BLaER1 (cell line): ENCODE results near the gene PICK1.
A peak's percentile ranks its signal among the peaks of the same experiment; 100 is the strongest.
"Not testable (repeated sequence)": the region's sequence is repeated elsewhere in the genome, so short reads cannot be mapped to it uniquely, and the experiment has no call there.

ENCODE experiments used
- H3K27ac ChIP-seq: shearing (Covaris generic); formaldehyde crosslinking; 2 replicates; pipeline ENCODE4 v1.8.1; 2022
- H3K27me3 ChIP-seq: shearing (Covaris generic); formaldehyde crosslinking; 2 replicates; pipeline ENCODE4 v1.8.1; 2022
- H3K36me3 ChIP-seq: shearing (Covaris generic); formaldehyde crosslinking; 2 replicates; pipeline ENCODE4 v1.8.1; 2022
- H3K4me1 ChIP-seq: shearing (Covaris generic); formaldehyde crosslinking; 2 replicates; pipeline ENCODE4 v1.8.1; 2022
- H3K4me2 ChIP-seq: shearing (Covaris generic); formaldehyde crosslinking; 2 replicates; pipeline ENCODE4 v1.8.1; 2022
- H3K4me3 ChIP-seq: shearing (Covaris generic); formaldehyde crosslinking; 2 replicates; pipeline ENCODE4 v1.8.1; 2022
- H3K9ac ChIP-seq: shearing (Covaris generic); formaldehyde crosslinking; 2 replicates; pipeline ENCODE4 v1.8.1; 2022
- H3K9me3 ChIP-seq: shearing (Covaris generic); formaldehyde crosslinking; 2 replicates; pipeline ENCODE4 v1.8.1; 2022
- H4K20me1 ChIP-seq: shearing (Covaris generic); formaldehyde crosslinking; 2 replicates; pipeline ENCODE4 v1.8.1; 2022
- Cebpa-rat ChIP-seq: shearing (Covaris generic); IDR thresholded peaks from 2 replicates; pipeline ENCODE4 v1.8.1; 2022

PICK1 gene

GRCh38 chr22:38075105-38075825, 18.1 kb downstream of the PICK1 start:
- Histone ChIP-seq H3K9me3 (no peaks in the 10 kb centered on the region), H3K27ac (peak overlapping the region; percentile 60), H3K9ac (peak overlapping the region; percentile 50; the same call in 1 of the 2 replicates), H3K27me3 (peaks cover 11% of the 10 kb centered on the region), H4K20me1 (no peaks in the 10 kb centered on the region), H3K36me3 (0 out of 2 replicates have a peak, but pooled peaks cover 3% of the 10 kb centered on the region), H3K4me1 (peaks cover 93% of the 10 kb centered on the region), H3K4me3 (no peak overlapping the region), H3K4me2 (peak overlapping the region; percentile 50)
- TF ChIP-seq Cebpa-rat = no peak

- Histone ChIP-seq H3K4me3 (no peak overlapping the region), H3K4me2 (peak overlapping the region; percentile 40), H3K4me1 (peaks cover 93% of the 10 kb centered on the region), H3K9me3 (no peaks in the 10 kb centered on the region), H3K27ac (no peak overlapping the region; the same call in 1 of the 2 replicates), H3K27me3 (peaks cover 18% of the 10 kb centered on the region), H3K9ac (no peak overlapping the region), H3K36me3 (0 out of 2 replicates have a peak, but pooled peaks cover 3% of the 10 kb centered on the region), H4K20me1 (no peaks in the 10 kb centered on the region)
- no peak for TF ChIP-seq Cebpa-rat
Observed at GRCh38 chr22:38075961-38076360, 18.8 kb downstream of the PICK1 start.

GRCh38 chr22:38077096-38077495, 19.9 kb downstream of the PICK1 start:
- H3K27me3 ChIP-seq = peaks cover 30% of the 10 kb centered on the region
- peaks cover 93% of the 10 kb centered on the region for H3K4me1 ChIP-seq
- no peak overlapping the region for H3K9ac ChIP-seq
- peaks cover 8% of the 10 kb centered on the region; the same call in 1 of the 2 replicates for H4K20me1 ChIP-seq
- peak overlapping the region; percentile 43; the same call in 1 of the 2 replicates for H3K4me2 ChIP-seq
- no peak overlapping the region for H3K4me3 ChIP-seq
- 0 out of 2 replicates have a peak, but pooled peaks cover 3% of the 10 kb centered on the region for H3K36me3 ChIP-seq
- H3K27ac ChIP-seq = no peak overlapping the region
- no peaks in the 10 kb centered on the region for H3K9me3 ChIP-seq
- no peak for TF ChIP-seq Cebpa-rat

GRCh38 chr22:38077595-38077994, 20.4 kb downstream of the PICK1 start:
- peak overlapping the region; percentile 43 for H3K4me2 ChIP-seq
- peaks cover 93% of the 10 kb centered on the region for H3K4me1 ChIP-seq
- H3K9ac ChIP-seq = no peak overlapping the region
- H3K9me3 ChIP-seq = no peaks in the 10 kb centered on the region
- peak overlapping the region; percentile 22; the same call in 1 of the 2 replicates for H3K27ac ChIP-seq
- peaks cover 8% of the 10 kb centered on the region; the same call in 1 of the 2 replicates for H4K20me1 ChIP-seq
- no peak for TF ChIP-seq Cebpa-rat
- peaks cover 35% of the 10 kb centered on the region for H3K27me3 ChIP-seq
- H3K36me3 ChIP-seq = 0 out of 2 replicates have a peak, but pooled peaks cover 3% of the 10 kb centered on the region
- no peak overlapping the region for H3K4me3 ChIP-seq

- Histone ChIP-seq H3K4me2 (peak overlapping the region; percentile 43), H3K27me3 (peaks cover 41% of the 10 kb centered on the region), H3K36me3 (0 out of 2 replicates have a peak, but pooled peaks cover under 1% of the 10 kb centered on the region), H3K27ac (peak overlapping the region; percentile 22; the same call in 1 of the 2 replicates), H3K9ac (no peak overlapping the region), H3K4me3 (no peak overlapping the region), H3K9me3 (no peaks in the 10 kb centered on the region), H3K4me1 (peaks cover 92% of the 10 kb centered on the region), H4K20me1 (peaks cover 8% of the 10 kb centered on the region; the same call in 1 of the 2 replicates)
- no peak for TF ChIP-seq Cebpa-rat
Observed at GRCh38 chr22:38078046-38078840, 21.0 kb downstream of the PICK1 start.

- H3K9ac ChIP-seq, H3K36me3 ChIP-seq, H3K9me3 ChIP-seq, H3K4me3 ChIP-seq, H3K27ac ChIP-seq, H4K20me1 ChIP-seq: not testable (repeated sequence)
- Histone ChIP-seq H3K4me1 (peaks cover 83% of the 10 kb centered on the region), H3K27me3 (peaks cover 49% of the 10 kb centered on the region), H3K4me2 (peak overlapping the region; percentile 43)
Observed at GRCh38 chr22:38079208-38079607, 22.0 kb downstream of the PICK1 start.

GRCh38 chr22:38079804-38080203, 22.6 kb downstream of the PICK1 start:
- H4K20me1 ChIP-seq = peaks cover 8% of the 10 kb centered on the region; the same call in 1 of the 2 replicates
- peaks cover 78% of the 10 kb centered on the region for H3K4me1 ChIP-seq
- H3K9me3 ChIP-seq = no peaks in the 10 kb centered on the region
- H3K27me3 ChIP-seq = peaks cover 49% of the 10 kb centered on the region
- no peaks in the 10 kb centered on the region for H3K36me3 ChIP-seq
- no peak overlapping the region for H3K9ac ChIP-seq
- no peak for TF ChIP-seq Cebpa-rat
- H3K27ac ChIP-seq = no peak overlapping the region
- no peak overlapping the region for H3K4me3 ChIP-seq
- 0 out of 2 replicates have a peak overlapping the region, but pooled peaks have one; percentile 43 for H3K4me2 ChIP-seq

- Histone ChIP-seq H3K4me1 (peaks cover 71% of the 10 kb centered on the region), H4K20me1 (peaks cover 8% of the 10 kb centered on the region; the same call in 1 of the 2 replicates), H3K27ac (no peak overlapping the region), H3K9me3 (no peaks in the 10 kb centered on the region), H3K9ac (no peak overlapping the region), H3K36me3 (no peaks in the 10 kb centered on the region), H3K4me3 (no peak overlapping the region), H3K27me3 (peaks cover 49% of the 10 kb centered on the region), H3K4me2 (no peak overlapping the region; the same call in 1 of the 2 replicates)
- TF ChIP-seq Cebpa-rat = no peak
Observed at GRCh38 chr22:38080474-38080849, 23.3 kb downstream of the PICK1 start.

- H3K4me2 ChIP-seq = peak overlapping the region; percentile 61
Observed at GRCh38 chr22:38080850-38081635, 23.8 kb downstream of the PICK1 start.

More at GRCh38 chr22:38080850-38081635, 23.8 kb downstream of the PICK1 start:
- H3K27ac ChIP-seq = no peak overlapping the region
- no peak for TF ChIP-seq Cebpa-rat
- H3K36me3 ChIP-seq = no peaks in the 10 kb centered on the region
- peaks cover 65% of the 10 kb centered on the region for H3K4me1 ChIP-seq
- H3K9ac ChIP-seq = no peak overlapping the region
- peak overlapping the region; percentile 39 for H3K4me3 ChIP-seq
- H3K27me3 ChIP-seq = peaks cover 49% of the 10 kb centered on the region
- H4K20me1 ChIP-seq = peaks cover 8% of the 10 kb centered on the region; the same call in 1 of the 2 replicates
- H3K9me3 ChIP-seq = no peaks in the 10 kb centered on the region
